ENCODE measurements around the gene SMTN. TPM values are rescaled to one million over a fixed set of nuclear protein-coding genes. Genes with fewer than 3 reads are reported as not detected.
"Not testable (repeated sequence)": the region's sequence is repeated elsewhere in the genome, so short reads cannot be mapped to it uniquely, and the experiment has no call there.

The SMTN gene
- total RNA-seq, 3 donors from 2014 or later (not counting 1 experiment from before 2014, with no cell fraction given): 2.1 to 4.3 (median 3.6) TPM

GRCh38 chr22:31077681-31078080, 3.4 kb upstream of the SMTN start:
- peaks cover 17 to 23% of the 10 kb centered on the region in 2 donors for H3K4me1 Mint-ChIP-seq
- Histone ChIP-seq H3K27me3 (ENCODE audit: control insufficient read depth, insufficient read depth, low read length) (no peaks in the 10 kb centered on the region), H3K4me1 (ENCODE audit: control insufficient read depth, insufficient read depth, low read length) (peaks cover 23% of the 10 kb centered on the region), H3K27ac (ENCODE audit: low read length) (no peak overlapping the region), H3K4me3 (ENCODE audit: low read length) (no peak overlapping the region), H3K9me3 (ENCODE audit: control insufficient read depth, insufficient read depth, low read length) (no peaks in the 10 kb centered on the region), H3K36me3 (ENCODE audit: control insufficient read depth, insufficient read depth, low read length) (no peaks in the 10 kb centered on the region)
- DNase-seq: no peak
- no peak for ATAC-seq
- no peaks in the 10 kb centered on the region for H3K36me3 Mint-ChIP-seq
- 86% methylated on average over 5 of the region's 6 CpGs for WGBS (ENCODE audit: insufficient coverage)
- H3K27ac Mint-ChIP-seq: no peak overlapping the region
- H3K9me3 Mint-ChIP-seq: no peaks in the 10 kb centered on the region
- H3K27me3 Mint-ChIP-seq (ENCODE audit: low read depth in 2 of 2): peaks cover 0 to 4% of the 10 kb centered on the region in 2 donors
- intact Hi-C loops (cut with micrococcal nuclease): no loop called here
- no peak overlapping the region for H3K4me3 Mint-ChIP-seq
- TF ChIP-seq, protein P1, sequence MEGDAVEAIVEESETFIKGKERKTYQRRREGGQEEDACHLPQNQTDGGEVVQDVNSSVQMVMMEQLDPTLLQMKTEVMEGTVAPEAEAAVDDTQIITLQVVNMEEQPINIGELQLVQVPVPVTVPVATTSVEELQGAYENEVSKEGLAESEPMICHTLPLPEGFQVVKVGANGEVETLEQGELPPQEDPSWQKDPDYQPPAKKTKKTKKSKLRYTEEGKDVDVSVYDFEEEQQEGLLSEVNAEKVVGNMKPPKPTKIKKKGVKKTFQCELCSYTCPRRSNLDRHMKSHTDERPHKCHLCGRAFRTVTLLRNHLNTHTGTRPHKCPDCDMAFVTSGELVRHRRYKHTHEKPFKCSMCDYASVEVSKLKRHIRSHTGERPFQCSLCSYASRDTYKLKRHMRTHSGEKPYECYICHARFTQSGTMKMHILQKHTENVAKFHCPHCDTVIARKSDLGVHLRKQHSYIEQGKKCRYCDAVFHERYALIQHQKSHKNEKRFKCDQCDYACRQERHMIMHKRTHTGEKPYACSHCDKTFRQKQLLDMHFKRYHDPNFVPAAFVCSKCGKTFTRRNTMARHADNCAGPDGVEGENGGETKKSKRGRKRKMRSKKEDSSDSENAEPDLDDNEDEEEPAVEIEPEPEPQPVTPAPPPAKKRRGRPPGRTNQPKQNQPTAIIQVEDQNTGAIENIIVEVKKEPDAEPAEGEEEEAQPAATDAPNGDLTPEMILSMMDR (IDR thresholded peaks at IDR 0.05): no peak

GRCh38 chr22:31078389-31078788, 2.7 kb upstream of the SMTN start:
- peaks cover 17 to 27% of the 10 kb centered on the region in 2 donors for H3K4me1 Mint-ChIP-seq
- H3K9me3 Mint-ChIP-seq; DNase-seq; H3K27me3 ChIP-seq (ENCODE audit: control insufficient read depth, insufficient read depth, low read length); H3K4me3 ChIP-seq (ENCODE audit: low read length); H3K36me3 ChIP-seq (ENCODE audit: control insufficient read depth, insufficient read depth, low read length); H3K27ac Mint-ChIP-seq; H3K9me3 ChIP-seq (ENCODE audit: control insufficient read depth, insufficient read depth, low read length); H3K27me3 Mint-ChIP-seq (ENCODE audit: low read depth in 2 of 2); intact Hi-C loops (cut with micrococcal nuclease); H3K27ac ChIP-seq (ENCODE audit: low read length); H3K36me3 Mint-ChIP-seq; ATAC-seq; H3K4me3 Mint-ChIP-seq: not testable (repeated sequence)
- peaks cover 24% of the 10 kb centered on the region for H3K4me1 ChIP-seq (ENCODE audit: control insufficient read depth, insufficient read depth, low read length)
- 100% methylated on average over 2 of the region's 2 CpGs for WGBS (ENCODE audit: insufficient coverage)

DNA sequence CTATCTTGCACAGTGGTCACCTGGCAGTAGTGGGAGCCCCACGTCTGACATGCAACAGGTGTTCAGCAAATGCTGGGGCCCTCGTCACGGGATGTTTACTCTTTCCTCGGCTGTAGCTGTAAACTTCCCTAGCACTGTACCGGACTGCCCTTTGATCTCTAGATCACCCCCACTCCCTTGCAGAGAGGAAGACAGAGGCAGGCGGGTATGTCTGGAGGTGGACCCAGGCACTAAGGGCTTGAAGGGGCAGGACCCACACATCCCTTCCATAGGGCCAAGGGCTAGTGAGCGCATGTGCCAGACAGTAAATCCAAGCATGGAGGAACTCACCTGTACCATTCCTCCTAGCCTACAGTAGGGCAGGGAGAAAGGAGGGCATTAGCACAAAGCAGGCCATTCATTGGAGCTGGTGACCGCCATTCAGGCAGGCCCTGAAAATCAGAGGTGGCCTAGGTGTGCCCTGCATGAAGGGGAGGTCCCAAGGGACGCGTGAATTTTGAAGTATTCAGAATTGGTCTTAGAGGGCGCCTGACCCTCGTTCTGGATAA, 1.9 kb upstream of the SMTN start:
- H3K27ac ChIP-seq (ENCODE audit: low read length): no peak overlapping the region
- no peaks in the 10 kb centered on the region for H3K36me3 ChIP-seq (ENCODE audit: control insufficient read depth, insufficient read depth, low read length)
- no peaks in the 10 kb centered on the region for H3K9me3 ChIP-seq (ENCODE audit: control insufficient read depth, insufficient read depth, low read length)
- WGBS (ENCODE audit: insufficient coverage): 89% methylated on average over 12 of the region's 12 CpGs
- Mint-ChIP-seq H3K27ac (no peak overlapping the region), H3K4me3 (no peak overlapping the region), H3K27me3 (ENCODE audit: low read depth in 2 of 2) (no peaks in the 10 kb centered on the region), H3K4me1 (peaks cover 19 to 33% of the 10 kb centered on the region in 2 donors), H3K9me3 (no peaks in the 10 kb centered on the region), H3K36me3 (no peaks in the 10 kb centered on the region)
- ATAC-seq (no peak), DNase-seq (no peak)
- intact Hi-C loops (cut with micrococcal nuclease): no loop called here
- TF ChIP-seq, protein P1 (IDR thresholded peaks at IDR 0.05): no peak
- no peaks in the 10 kb centered on the region for H3K27me3 ChIP-seq (ENCODE audit: control insufficient read depth, insufficient read depth, low read length)
- peaks cover 31% of the 10 kb centered on the region for H3K4me1 ChIP-seq (ENCODE audit: control insufficient read depth, insufficient read depth, low read length)
- no peak overlapping the region for H3K4me3 ChIP-seq (ENCODE audit: low read length)

GRCh38 chr22:31080164-31080847, 812 bp upstream of the SMTN start:
- TF ChIP-seq, protein P1 (IDR thresholded peaks at IDR 0.05): no peak
- ATAC-seq (no peak), DNase-seq (no peak)
- peaks cover 23 to 40% of the 10 kb centered on the region in 2 donors for H3K4me1 Mint-ChIP-seq
- H3K27ac Mint-ChIP-seq: peak overlapping the region in 1 of 2 donors; percentile 79
- Histone ChIP-seq H3K27ac (ENCODE audit: low read length) (no peak overlapping the region), H3K4me3 (ENCODE audit: low read length) (peak overlapping the region; percentile 61), H3K9me3 (ENCODE audit: control insufficient read depth, insufficient read depth, low read length) (no peaks in the 10 kb centered on the region), H3K27me3 (ENCODE audit: control insufficient read depth, insufficient read depth, low read length) (no peaks in the 10 kb centered on the region), H3K36me3 (ENCODE audit: control insufficient read depth, insufficient read depth, low read length) (no peaks in the 10 kb centered on the region), H3K4me1 (ENCODE audit: control insufficient read depth, insufficient read depth, low read length) (peaks cover 37% of the 10 kb centered on the region)
- H3K36me3 Mint-ChIP-seq: no peaks in the 10 kb centered on the region
- H3K27me3 Mint-ChIP-seq (ENCODE audit: low read depth in 2 of 2): no peaks in the 10 kb centered on the region
- no peaks in the 10 kb centered on the region for H3K9me3 Mint-ChIP-seq
- intact Hi-C loops (cut with micrococcal nuclease): loop anchor here (5.0 to 10.0 kb wide), 2 partner anchors 133 to 1394 kb away; partner anchors contain the start of gene FBXO7
- WGBS (ENCODE audit: insufficient coverage): 19% methylated on average over 4 of the region's 5 CpGs
- H3K4me3 Mint-ChIP-seq: peak overlapping the region; percentile 88

All from natural killer cell (primary cell).